Measurements from ENCODE around the gene GLRA1. TPM values are rescaled to one million over a fixed set of nuclear protein-coding genes. Genes with fewer than 3 reads are reported as not detected.

The GLRA1 gene
- total RNA-seq, 1 donor from 2014 or later, result not detected

GRCh38 chr5:151805414-151806223 is 119.0 kb downstream of the GLRA1 start:
- Histone ChIP-seq H3K9me3 (replicated peaks) (no peaks in the 10 kb centered on the region), H3K27me3 (ENCODE audit: low read depth) (no peaks in the 10 kb centered on the region), H3K36me3 (peaks cover 57% of the 10 kb centered on the region), H3K27ac (replicated peaks) (peak overlapping the region; percentile 11), H3K4me1 (peaks cover 64% of the 10 kb centered on the region), H3K4me3 (no peak overlapping the region)
- no peak for DNase-seq
- intact Hi-C loops (cut with micrococcal nuclease), result no loop called here
- TF ChIP-seq CTCF (IDR thresholded peaks at IDR 0.05; ENCODE audit: borderline replicate concordance), result no peak

GRCh38 chr5:151800532-151800931 is 124.1 kb downstream of the GLRA1 start:
- intact Hi-C loops (cut with micrococcal nuclease), result no loop called here
- Histone ChIP-seq H3K4me1 (peaks cover 50% of the 10 kb centered on the region), H3K4me3 (no peak overlapping the region), H3K27me3 (ENCODE audit: low read depth) (no peaks in the 10 kb centered on the region), H3K9me3 (replicated peaks) (no peaks in the 10 kb centered on the region), H3K36me3 (peaks cover 94% of the 10 kb centered on the region), H3K27ac (replicated peaks) (peak overlapping the region; percentile 21)
- no peak for DNase-seq
- no peak for TF ChIP-seq CTCF (IDR thresholded peaks at IDR 0.05; ENCODE audit: borderline replicate concordance)

GRCh38 chr5:151799407-151799806 is 125.2 kb downstream of the GLRA1 start:
- no peaks in the 10 kb centered on the region for H3K9me3 ChIP-seq (replicated peaks)
- no peaks in the 10 kb centered on the region for H3K27me3 ChIP-seq (ENCODE audit: low read depth)
- H3K4me1 ChIP-seq, result peaks cover 39% of the 10 kb centered on the region
- TF ChIP-seq CTCF (IDR thresholded peaks at IDR 0.05; ENCODE audit: borderline replicate concordance), result no peak
- peaks cover 100% of the 10 kb centered on the region for H3K36me3 ChIP-seq
- no peak overlapping the region for H3K27ac ChIP-seq (replicated peaks)
- intact Hi-C loops (cut with micrococcal nuclease), result no loop called here
- no peak overlapping the region for H3K4me3 ChIP-seq
- DNase-seq, result no peak

GRCh38 chr5:151798674-151799073 is 126.0 kb downstream of the GLRA1 start:
- Histone ChIP-seq H3K27me3 (ENCODE audit: low read depth) (no peaks in the 10 kb centered on the region), H3K36me3 (peaks cover 100% of the 10 kb centered on the region), H3K4me1 (peaks cover 38% of the 10 kb centered on the region), H3K4me3 (no peak overlapping the region), H3K9me3 (replicated peaks) (no peaks in the 10 kb centered on the region), H3K27ac (replicated peaks) (no peak overlapping the region)
- DNase-seq, result no peak
- intact Hi-C loops (cut with micrococcal nuclease), result no loop called here
- no peak for TF ChIP-seq CTCF (IDR thresholded peaks at IDR 0.05; ENCODE audit: borderline replicate concordance)

GRCh38 chr5:151795426-151795825 is 129.2 kb downstream of the GLRA1 start:
- H3K4me1 ChIP-seq, result peaks cover 28% of the 10 kb centered on the region
- no peaks in the 10 kb centered on the region for H3K9me3 ChIP-seq (replicated peaks)
- H3K27me3 ChIP-seq (ENCODE audit: low read depth), result no peaks in the 10 kb centered on the region
- DNase-seq, result no peak
- no peak for TF ChIP-seq CTCF (IDR thresholded peaks at IDR 0.05; ENCODE audit: borderline replicate concordance)
- H3K4me3 ChIP-seq, result no peak overlapping the region
- peaks cover 98% of the 10 kb centered on the region for H3K36me3 ChIP-seq
- H3K27ac ChIP-seq (replicated peaks), result no peak overlapping the region
- intact Hi-C loops (cut with micrococcal nuclease), result no loop called here

All from left ventricle myocardium inferior (tissue), 1 donor.